ENCODE data around the gene PLEKHJ1. TPM values are rescaled to one million over a fixed set of nuclear protein-coding genes. Genes with fewer than 3 reads are reported as not detected.

Gene PLEKHJ1
- total and polyA plus RNA-seq, 4 donors: 22.2 to 44.5 (median 37.0) TPM

- 94% methylated on average over 37 of the region's 37 CpGs for WGBS
- Histone ChIP-seq H3K27me3 (ENCODE audit: control insufficient read depth in 4 of 4, insufficient read depth in 4 of 4, low read length in 3 of 4) (no peaks in the 10 kb centered on the region), H3K9ac (ENCODE audit: low read depth in 1 of 2, low read length in 2 of 2) (no peak overlapping the region), H3K4me3 (ENCODE audit: low read depth in 1 of 3, low read length in 3 of 3) (no peak overlapping the region), H3K36me3 (ENCODE audit: control insufficient read depth in 4 of 4, insufficient read depth in 3 of 4, low read depth in 1 of 4, low read length in 3 of 4) (peaks cover 0 to 67% (median 13%) of the 10 kb centered on the region in 4 donors), H3K27ac (ENCODE audit: low read depth in 1 of 2, low read length in 2 of 2) (no peak overlapping the region), H3K9me3 (ENCODE audit: control insufficient read depth in 4 of 4, low read length in 3 of 4) (no peaks in the 10 kb centered on the region), H3K4me1 (ENCODE audit: control insufficient read depth in 4 of 4, insufficient read depth in 4 of 4, low read length in 3 of 4) (peaks cover 0 to 6% (median 0%) of the 10 kb centered on the region in 4 donors)
- TF ChIP-seq JUND (IDR thresholded peaks at IDR 0.05) (no peak), RXRA (IDR thresholded peaks at IDR 0.05) (no peak), HNF4G (IDR thresholded peaks at IDR 0.05) (no peak), MAX (IDR thresholded peaks at IDR 0.05) (no peak), RAD21 (IDR thresholded peaks at IDR 0.05) (no peak), HNF4A (conservative IDR thresholded peaks at IDR 0.05) (no peak), EGR1 (IDR thresholded peaks at IDR 0.05; ENCODE audit: low read depth in 2 of 2) (no peak), YY1 (IDR thresholded peaks at IDR 0.05) (no peak), NR2F2 (IDR thresholded peaks at IDR 0.05) (no peak)
- TF ChIP-seq, protein P1, sequence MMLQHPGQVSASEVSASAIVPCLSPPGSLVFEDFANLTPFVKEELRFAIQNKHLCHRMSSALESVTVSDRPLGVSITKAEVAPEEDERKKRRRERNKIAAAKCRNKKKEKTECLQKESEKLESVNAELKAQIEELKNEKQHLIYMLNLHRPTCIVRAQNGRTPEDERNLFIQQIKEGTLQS (IDR thresholded peaks at IDR 0.05): no peak
- DNase-seq (ENCODE audit: low spot score): no peak
Measured at GRCh38 chr19:2190848-2191455, 45.2 kb downstream of the PLEKHJ1 start.

DNA sequence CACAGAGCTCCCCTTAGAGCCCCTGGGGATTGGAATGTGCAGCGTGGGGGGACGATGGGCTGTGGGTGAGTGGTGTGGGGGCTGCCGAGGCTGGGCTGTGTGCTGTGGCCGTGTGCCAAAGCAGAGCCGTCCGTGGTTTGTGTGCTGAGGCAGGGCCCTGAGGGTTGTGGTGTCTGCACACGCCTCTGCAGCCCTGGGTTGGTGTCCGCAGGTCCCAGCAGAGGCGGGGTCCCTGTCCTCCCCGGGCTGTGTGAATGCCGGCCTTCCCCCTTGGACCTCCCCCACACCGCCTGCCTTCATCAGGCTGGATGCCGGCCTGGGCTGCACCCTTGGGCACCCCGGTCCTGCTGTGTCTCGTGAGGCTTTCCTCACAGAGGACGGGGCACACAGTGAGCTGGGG is 46.2 kb downstream of the PLEKHJ1 start:
- TF ChIP-seq RXRA (IDR thresholded peaks at IDR 0.05): no peak
- no peak for TF ChIP-seq TAF1 (conservative IDR thresholded peaks at IDR 0.05)
- TF ChIP-seq JUND (IDR thresholded peaks at IDR 0.05): no peak
- TF ChIP-seq MAX (IDR thresholded peaks at IDR 0.05): no peak
- TF ChIP-seq EGR1 (IDR thresholded peaks at IDR 0.05; ENCODE audit: low read depth in 2 of 2): no peak
- TF ChIP-seq SP1 (IDR thresholded peaks at IDR 0.05): no peak
- no peak for TF ChIP-seq ZBTB33 (IDR thresholded peaks at IDR 0.05)
- no peak for TF ChIP-seq CTCF (IDR thresholded peaks at IDR 0.05; ENCODE audit: low read depth, low read length, missing input control)
- TF ChIP-seq, protein P1 (IDR thresholded peaks at IDR 0.05): no peak
- no peak for TF ChIP-seq HNF4A (conservative IDR thresholded peaks at IDR 0.05)
- no peak for TF ChIP-seq HNF4G (IDR thresholded peaks at IDR 0.05)
- no peak for TF ChIP-seq YY1 (IDR thresholded peaks at IDR 0.05)
- no peak for TF ChIP-seq FOXA2 (IDR thresholded peaks at IDR 0.05)
- TF ChIP-seq NR2F2 (IDR thresholded peaks at IDR 0.05): no peak
- TF ChIP-seq FOXA1 (IDR thresholded peaks at IDR 0.05): no peak
- TF ChIP-seq REST (IDR thresholded peaks at IDR 0.05): no peak
- no peak for TF ChIP-seq GABPA (IDR thresholded peaks at IDR 0.05 in 1 of 2, conservative IDR thresholded peaks at IDR 0.05 in 1 of 2)
- no peak for TF ChIP-seq RAD21 (IDR thresholded peaks at IDR 0.05)
- Histone ChIP-seq H3K4me1 (ENCODE audit: control insufficient read depth in 4 of 4, insufficient read depth in 4 of 4, low read length in 3 of 4) (peaks cover 0 to 6% (median 0%) of the 10 kb centered on the region in 4 donors), H3K9ac (ENCODE audit: low read depth in 1 of 2, low read length in 2 of 2) (no peak overlapping the region), H3K9me3 (ENCODE audit: control insufficient read depth in 4 of 4, low read length in 3 of 4) (no peaks in the 10 kb centered on the region), H3K4me3 (ENCODE audit: low read depth in 1 of 3, low read length in 3 of 3) (no peak overlapping the region), H3K27me3 (ENCODE audit: control insufficient read depth in 4 of 4, insufficient read depth in 4 of 4, low read length in 3 of 4) (no peaks in the 10 kb centered on the region), H3K36me3 (ENCODE audit: control insufficient read depth in 4 of 4, insufficient read depth in 3 of 4, low read depth in 1 of 4, low read length in 3 of 4) (peaks cover 0 to 60% (median 13%) of the 10 kb centered on the region in 4 donors), H3K27ac (ENCODE audit: low read depth in 1 of 2, low read length in 2 of 2) (no peak overlapping the region)
- no peak for DNase-seq (ENCODE audit: low spot score)
- WGBS: 93% methylated on average over 16 of the region's 16 CpGs
